ENCODE results near the gene CAST.

The CAST gene

GRCh38 chr5:96669909-96670308 is 7.7 kb downstream of the CAST start:
- TF ChIP-seq EZH2phosphoT487 (conservative IDR thresholded peaks at IDR 0.05; ENCODE audit: low read length) (no peak), CTCF (IDR thresholded peaks at IDR 0.05; ENCODE audit: insufficient read depth, low read length, poor library complexity, severe bottlenecking) (no peak)
- Histone ChIP-seq H3K4me2 (ENCODE audit: low read depth, low read length, poor library complexity, severe bottlenecking) (no peak overlapping the region), H3K9ac (ENCODE audit: low read length) (no peak overlapping the region), H3K27me3 (ENCODE audit: low read length) (no peaks in the 10 kb centered on the region), H4K20me1 (ENCODE audit: low read depth, low read length) (peaks cover 9% of the 10 kb centered on the region), H3K27ac (ENCODE audit: low read depth, low read length) (no peak overlapping the region), H3K79me2 (ENCODE audit: insufficient read depth, low read length) (no peaks in the 10 kb centered on the region; the same call in 1 of the 2 replicates), H2AFZ (ENCODE audit: low read depth, low read length, severe bottlenecking) (no peak overlapping the region), H3K9me2 (replicated peaks; ENCODE audit: insufficient read depth, low read length) (no peaks in the 10 kb centered on the region), H3F3A (ENCODE audit: insufficient read depth) (no peaks in the 10 kb centered on the region; the same call in 1 of the 2 replicates), H3K9me3 (ENCODE audit: insufficient read depth, low read length) (no peaks in the 10 kb centered on the region), H3K4me3 (ENCODE audit: insufficient read depth, low read length, poor library complexity, severe bottlenecking) (no peak overlapping the region), H3K36me3 (ENCODE audit: low read length) (no peaks in the 10 kb centered on the region)

- no peaks in the 10 kb centered on the region for H3K9me3 ChIP-seq (ENCODE audit: insufficient read depth, low read length)
- no peaks in the 10 kb centered on the region for H3K27me3 ChIP-seq (ENCODE audit: low read length)
- H3K9me2 ChIP-seq (replicated peaks; ENCODE audit: insufficient read depth, low read length): no peaks in the 10 kb centered on the region
- TF ChIP-seq EZH2phosphoT487 (conservative IDR thresholded peaks at IDR 0.05; ENCODE audit: low read length): no peak
- H3K36me3 ChIP-seq (ENCODE audit: low read length): no peaks in the 10 kb centered on the region
- no peak overlapping the region for H3K9ac ChIP-seq (ENCODE audit: low read length)
- H3K27ac ChIP-seq (ENCODE audit: low read depth, low read length): no peak overlapping the region
- H3K4me3 ChIP-seq (ENCODE audit: insufficient read depth, low read length, poor library complexity, severe bottlenecking): no peak overlapping the region
- H2AFZ ChIP-seq (ENCODE audit: low read depth, low read length, severe bottlenecking): no peak overlapping the region
- no peak overlapping the region for H3K4me2 ChIP-seq (ENCODE audit: low read depth, low read length, poor library complexity, severe bottlenecking)
- H4K20me1 ChIP-seq (ENCODE audit: low read depth, low read length): peaks cover 8% of the 10 kb centered on the region; the same call in 1 of the 2 replicates
- no peaks in the 10 kb centered on the region; the same call in 1 of the 2 replicates for H3K79me2 ChIP-seq (ENCODE audit: insufficient read depth, low read length)
- no peaks in the 10 kb centered on the region for H3F3A ChIP-seq (ENCODE audit: insufficient read depth)
These were observed 9.3 kb downstream of the CAST start for GRCh38 chr5:96671441-96671840.

- TF ChIP-seq EZH2phosphoT487 (conservative IDR thresholded peaks at IDR 0.05; ENCODE audit: low read length): no peak
- no peak for TF ChIP-seq CTCF (IDR thresholded peaks at IDR 0.05; ENCODE audit: insufficient read depth, low read length, poor library complexity, severe bottlenecking)
- Histone ChIP-seq H3K27ac (ENCODE audit: low read depth, low read length) (no peak overlapping the region), H3K27me3 (ENCODE audit: low read length) (no peaks in the 10 kb centered on the region), H3K9ac (ENCODE audit: low read length) (no peak overlapping the region), H3K4me3 (ENCODE audit: insufficient read depth, low read length, poor library complexity, severe bottlenecking) (no peak overlapping the region), H3K4me2 (ENCODE audit: low read depth, low read length, poor library complexity, severe bottlenecking) (no peak overlapping the region), H3F3A (ENCODE audit: insufficient read depth) (no peaks in the 10 kb centered on the region), H3K9me2 (replicated peaks; ENCODE audit: insufficient read depth, low read length) (no peaks in the 10 kb centered on the region), H4K20me1 (ENCODE audit: low read depth, low read length) (peaks cover 2% of the 10 kb centered on the region; the same call in 1 of the 2 replicates), H3K79me2 (ENCODE audit: insufficient read depth, low read length) (no peaks in the 10 kb centered on the region), H2AFZ (ENCODE audit: low read depth, low read length, severe bottlenecking) (no peak overlapping the region), H3K9me3 (ENCODE audit: insufficient read depth, low read length) (no peaks in the 10 kb centered on the region), H3K36me3 (ENCODE audit: low read length) (no peaks in the 10 kb centered on the region)
These were observed 11.0 kb downstream of the CAST start for GRCh38 chr5:96673127-96673526.

- H3K9me2 ChIP-seq (replicated peaks; ENCODE audit: insufficient read depth, low read length): no peaks in the 10 kb centered on the region
- no peak overlapping the region for H3K27ac ChIP-seq (ENCODE audit: low read depth, low read length)
- H3K36me3 ChIP-seq (ENCODE audit: low read length): no peaks in the 10 kb centered on the region
- TF ChIP-seq CTCF (IDR thresholded peaks at IDR 0.05; ENCODE audit: insufficient read depth, low read length, poor library complexity, severe bottlenecking): no peak
- TF ChIP-seq EZH2phosphoT487 (conservative IDR thresholded peaks at IDR 0.05; ENCODE audit: low read length): no peak
- H3K4me2 ChIP-seq (ENCODE audit: low read depth, low read length, poor library complexity, severe bottlenecking): no peak overlapping the region
- no peaks in the 10 kb centered on the region for H3F3A ChIP-seq (ENCODE audit: insufficient read depth)
- no peaks in the 10 kb centered on the region for H3K9me3 ChIP-seq (ENCODE audit: insufficient read depth, low read length)
- no peak overlapping the region for H2AFZ ChIP-seq (ENCODE audit: low read depth, low read length, severe bottlenecking)
- H4K20me1 ChIP-seq (ENCODE audit: low read depth, low read length): no peaks in the 10 kb centered on the region
- H3K27me3 ChIP-seq (ENCODE audit: low read length): no peaks in the 10 kb centered on the region
- no peak overlapping the region for H3K4me3 ChIP-seq (ENCODE audit: insufficient read depth, low read length, poor library complexity, severe bottlenecking)
- H3K9ac ChIP-seq (ENCODE audit: low read length): no peak overlapping the region
- H3K79me2 ChIP-seq (ENCODE audit: insufficient read depth, low read length): no peaks in the 10 kb centered on the region
These were observed 13.7 kb downstream of the CAST start for GRCh38 chr5:96675882-96676281.

Measured in SU-DHL-6 (cell line).